Inflammatory macrophage treated with lipopolysaccharide for 4 hours (primary cell): ENCODE data around the gene ATP8B1.
"Not testable (repeated sequence)": the region's sequence is repeated elsewhere in the genome, so short reads cannot be mapped to it uniquely, and the experiment has no call there.

ENCODE experiments used
- DNase-seq: peaks from one replicate; pipeline ENCODE4 v3.0.0-alpha.2; 2020

Gene ATP8B1

DNA sequence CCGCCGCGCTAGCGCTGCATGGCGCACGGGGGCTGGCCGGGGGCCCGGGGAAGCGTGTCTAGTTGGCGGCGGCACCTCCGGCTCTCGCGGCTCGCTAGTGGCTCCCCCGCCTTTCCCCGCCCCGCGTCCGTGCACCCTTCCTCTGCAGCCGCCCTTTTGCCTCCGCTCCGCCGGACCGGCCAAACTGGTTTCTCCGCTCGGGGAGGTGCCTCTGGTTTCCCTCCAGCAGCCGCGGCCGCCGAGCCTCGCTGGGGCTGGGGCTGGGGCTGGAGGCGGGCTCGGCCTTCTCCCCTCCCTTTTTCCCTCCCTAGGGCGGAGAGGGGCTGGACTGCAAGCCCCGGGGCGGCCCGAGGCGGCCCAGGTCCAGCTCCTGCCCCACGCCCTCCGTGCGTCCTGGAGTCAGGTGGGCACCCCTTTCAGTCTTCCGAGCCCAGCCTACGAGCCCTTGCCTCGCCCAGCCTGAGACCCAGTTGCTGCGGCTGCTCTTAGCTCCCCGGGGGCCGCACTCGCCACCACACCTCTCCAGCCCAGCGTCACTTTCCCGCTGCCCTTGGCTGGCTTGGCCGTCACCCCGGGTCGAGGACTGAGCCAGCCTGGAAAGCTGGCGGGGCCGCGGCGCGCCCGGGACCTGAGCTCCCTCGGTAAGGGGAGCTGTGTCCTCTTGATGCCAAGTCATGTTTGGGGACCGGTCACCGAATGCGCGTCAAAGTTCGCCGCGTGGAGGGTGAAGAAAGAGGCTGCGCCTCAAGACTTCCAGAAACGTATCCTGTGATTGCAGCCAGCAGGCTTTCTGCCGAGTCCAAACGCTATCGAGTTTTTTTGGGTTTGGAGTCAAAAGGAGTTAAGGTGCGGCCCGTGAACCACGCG, at the start of gene ATP8B1:
ATP8B1 (minus strand) TSS at position 213 of the 867 bp plus-strand sequence. CDS start 71,508 bp downstream, outside the sequence.
- DNase-seq = peak; percentile 21

DNA sequence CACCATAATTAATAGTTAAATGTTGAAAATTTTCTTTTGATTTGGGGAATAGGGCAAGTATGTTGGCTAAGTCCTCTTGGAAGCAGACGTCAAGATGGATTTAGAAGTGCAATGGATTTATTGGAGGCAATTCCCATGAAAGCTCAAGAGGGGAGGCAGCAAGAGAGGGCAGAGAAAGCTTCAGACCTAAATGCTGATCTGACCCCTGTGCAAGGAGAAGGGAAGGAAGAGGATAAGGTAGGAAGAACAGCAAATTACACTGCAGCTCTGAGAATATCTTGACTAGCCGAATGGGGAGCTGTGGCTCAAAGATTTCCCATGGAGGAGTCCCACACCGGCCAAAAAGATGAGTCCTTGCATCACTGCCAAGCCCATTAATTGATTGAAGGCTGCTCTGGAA, 46.9 kb upstream of the ATP8B1 start:
- DNase-seq = no peak

GRCh38 chr18:57848374-57848773, 45.3 kb upstream of the ATP8B1 start:
- not testable (repeated sequence) for DNase-seq

DNA sequence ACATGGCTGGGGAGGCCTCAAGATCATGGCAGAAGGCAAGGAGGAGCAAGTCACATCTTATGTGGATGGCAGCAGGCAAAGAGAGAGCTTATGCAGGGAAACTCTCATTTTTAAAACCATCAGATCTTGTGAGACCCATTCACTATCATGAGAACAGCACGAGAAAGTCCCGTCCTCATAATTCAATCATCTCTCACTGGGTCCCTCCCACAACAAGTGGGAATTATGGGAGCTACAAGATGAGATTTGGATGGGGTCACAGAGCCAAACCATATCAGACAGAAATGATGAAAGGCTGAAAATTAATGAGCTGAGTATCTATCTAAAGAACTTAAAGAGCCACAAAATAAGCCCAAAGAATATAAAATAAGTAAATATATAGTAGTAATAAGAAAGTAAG, 44.3 kb upstream of the ATP8B1 start:
- not testable (repeated sequence) for DNase-seq

DNA sequence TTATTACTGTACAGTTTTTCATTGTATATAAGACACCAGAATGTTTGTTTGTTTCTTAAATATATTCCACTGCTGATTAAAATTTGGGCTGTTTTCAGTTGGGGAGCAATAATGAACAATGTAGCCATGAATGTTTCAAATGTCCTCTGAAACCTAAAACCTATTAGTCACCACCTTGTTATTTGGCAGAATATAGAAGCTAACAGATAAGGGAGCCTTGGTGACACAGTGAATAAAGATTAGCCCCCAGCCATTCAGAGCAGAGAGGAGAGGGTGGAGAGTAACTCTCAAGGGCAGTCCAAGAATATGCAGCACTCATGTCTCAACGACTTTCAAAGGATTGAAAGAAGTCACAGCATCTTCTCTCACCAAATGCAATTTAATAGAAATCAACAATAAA, 43.1 kb upstream of the ATP8B1 start:
- no peak for DNase-seq

- DNase-seq = no peak
These were observed 42.5 kb upstream of the ATP8B1 start for GRCh38 chr18:57845605-57846074.

DNA sequence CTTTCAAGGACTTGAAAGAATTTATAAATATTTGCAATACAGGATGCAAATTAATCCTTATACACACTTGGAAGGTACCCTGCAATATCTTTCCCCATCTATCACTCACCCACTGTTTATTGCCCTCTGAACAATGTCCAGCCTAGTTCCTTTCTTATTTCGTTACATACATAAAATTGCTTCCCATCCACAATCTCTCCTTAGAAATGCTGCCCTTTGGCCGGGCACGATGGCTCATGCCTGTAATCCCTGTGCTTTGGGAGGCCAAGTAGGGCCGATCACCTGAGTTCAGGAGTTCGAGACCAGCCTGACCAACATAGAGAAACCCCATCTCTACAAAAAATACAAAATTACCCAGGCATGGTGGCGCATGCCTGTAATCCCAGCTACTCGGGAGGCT, 41.2 kb upstream of the ATP8B1 start:
- no peak for DNase-seq

DNA sequence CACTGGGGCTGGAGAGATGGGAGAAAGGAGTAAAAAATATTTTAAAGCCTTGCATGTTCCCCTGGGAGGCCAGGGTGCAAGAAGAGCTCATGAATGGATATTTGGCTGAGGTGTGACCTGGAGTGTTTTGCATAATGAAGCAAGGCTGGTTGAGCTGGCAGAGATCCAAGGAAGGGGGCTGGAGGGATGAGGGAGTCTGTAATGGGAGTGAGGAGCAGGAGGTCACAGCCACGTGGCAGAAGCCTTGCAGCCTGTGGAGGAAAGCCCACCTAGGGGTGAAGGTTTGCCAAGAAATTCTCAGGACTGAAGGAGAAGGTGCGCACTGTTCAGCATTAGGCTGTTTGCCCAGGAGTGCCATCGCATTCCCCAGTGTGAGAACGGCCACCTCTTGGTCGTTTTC, 40.3 kb upstream of the ATP8B1 start:
- DNase-seq = no peak

- DNase-seq = no peak
These were observed 38.5 kb upstream of the ATP8B1 start for GRCh38 chr18:57841568-57841967.

DNA sequence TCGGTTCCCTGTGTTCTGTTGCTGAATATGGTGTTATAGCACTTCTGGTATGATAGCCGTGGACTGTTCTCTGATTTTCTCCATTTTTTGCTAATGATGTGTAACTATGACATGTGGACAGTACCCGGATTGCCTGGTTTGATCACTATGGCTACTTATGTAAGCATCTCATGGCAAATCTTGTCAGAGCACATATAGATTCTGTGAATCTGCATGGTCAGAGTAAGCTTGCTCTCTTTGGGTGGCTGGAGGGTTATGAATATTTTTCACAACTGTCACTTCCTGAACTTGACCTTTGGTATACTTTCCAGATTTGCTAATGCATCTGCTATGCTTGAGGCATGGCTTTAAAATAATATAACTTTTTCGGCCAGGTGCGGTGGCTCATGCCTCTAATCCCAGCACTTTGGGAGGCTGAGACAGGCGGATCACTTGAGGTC, 36.8 kb upstream of the ATP8B1 start:
- DNase-seq = no peak

DNA sequence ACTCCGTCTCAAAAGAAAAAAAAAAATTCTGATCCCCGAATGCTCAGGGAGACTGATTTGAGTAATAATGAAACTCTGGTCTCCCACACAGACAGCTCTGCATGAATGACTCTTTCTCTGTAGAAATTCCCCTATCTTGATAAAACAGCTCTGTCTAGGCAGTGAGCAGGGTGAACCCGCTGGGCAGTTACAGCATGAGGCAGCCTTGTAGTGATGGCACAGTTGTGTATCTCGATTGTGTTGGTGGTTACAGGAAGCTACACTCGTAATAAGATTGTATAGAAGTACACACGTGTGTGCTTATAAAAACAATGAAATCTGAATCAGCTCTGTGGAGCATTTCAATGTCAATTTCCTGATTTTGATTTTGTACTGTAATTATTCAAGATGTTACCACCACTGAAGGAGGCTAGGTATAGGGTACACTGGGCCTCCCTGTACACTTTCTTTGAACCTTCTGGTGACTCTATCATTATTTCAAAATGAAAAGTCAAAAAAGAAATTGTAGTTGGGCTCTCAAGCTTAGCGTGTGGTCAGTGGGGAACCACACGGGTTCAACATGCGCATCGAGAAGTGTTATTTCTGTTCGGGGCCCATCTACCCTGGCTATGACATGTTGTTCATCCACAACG, 34.9 kb upstream of the ATP8B1 start:
- peak; percentile 77 for DNase-seq

- DNase-seq = no peak
These were observed 33.4 kb upstream of the ATP8B1 start for GRCh38 chr18:57836557-57836956.

- DNase-seq = no peak
These were observed 32.8 kb upstream of the ATP8B1 start for GRCh38 chr18:57835904-57836303.

DNA sequence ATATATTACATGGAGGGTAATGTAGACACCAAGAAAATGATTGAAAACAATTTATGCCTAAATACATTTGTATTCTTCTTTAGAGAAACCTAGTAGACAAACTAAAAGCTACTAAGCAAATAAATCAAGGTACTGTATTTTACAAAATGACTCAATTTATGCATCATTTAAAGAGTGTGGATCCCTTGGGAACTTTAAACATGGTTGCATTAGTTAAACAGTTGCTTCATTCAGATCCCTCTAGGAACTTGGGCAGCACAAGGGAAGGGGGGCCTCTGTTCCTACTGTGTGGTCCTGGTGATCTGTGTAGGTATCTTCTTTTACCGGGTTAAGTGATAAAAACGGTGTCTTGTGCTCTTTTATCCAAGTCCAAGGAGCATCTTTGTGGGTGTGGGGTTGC, 31.5 kb upstream of the ATP8B1 start:
- no peak for DNase-seq

DNA sequence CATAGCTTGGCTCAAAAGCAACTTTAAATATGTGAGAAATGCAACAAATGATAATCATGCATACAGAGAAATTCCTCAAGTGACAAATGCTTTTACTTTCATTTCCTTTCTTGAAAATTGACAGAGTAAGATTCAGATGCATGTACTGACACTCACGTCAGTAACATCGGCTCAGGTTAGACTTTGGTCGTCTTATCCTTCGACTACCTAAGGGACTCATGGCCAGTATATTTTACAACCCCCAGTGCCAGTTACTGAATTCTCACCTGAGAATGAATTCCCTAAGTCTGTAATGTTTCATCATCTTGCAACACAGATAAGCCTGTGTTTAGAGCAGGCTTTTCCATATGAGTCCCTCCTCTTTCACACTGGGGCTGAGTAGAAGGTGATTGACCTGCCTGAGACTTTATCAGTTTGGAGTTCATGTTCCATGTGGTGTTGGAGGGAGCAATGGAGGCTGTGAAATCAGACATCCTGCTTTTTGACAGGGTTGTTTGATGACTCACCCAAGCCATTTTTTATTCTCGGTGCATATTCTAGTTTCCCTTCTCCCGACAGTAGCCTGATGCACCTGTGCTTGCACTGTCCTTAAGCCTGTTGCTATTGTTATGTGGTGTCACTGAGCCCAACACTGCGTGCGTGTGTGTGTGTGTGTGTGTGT, 30.5 kb upstream of the ATP8B1 start:
- DNase-seq = peak; percentile 70

GRCh38 chr18:57832730-57833129, 29.6 kb upstream of the ATP8B1 start:
- DNase-seq = no peak

DNA sequence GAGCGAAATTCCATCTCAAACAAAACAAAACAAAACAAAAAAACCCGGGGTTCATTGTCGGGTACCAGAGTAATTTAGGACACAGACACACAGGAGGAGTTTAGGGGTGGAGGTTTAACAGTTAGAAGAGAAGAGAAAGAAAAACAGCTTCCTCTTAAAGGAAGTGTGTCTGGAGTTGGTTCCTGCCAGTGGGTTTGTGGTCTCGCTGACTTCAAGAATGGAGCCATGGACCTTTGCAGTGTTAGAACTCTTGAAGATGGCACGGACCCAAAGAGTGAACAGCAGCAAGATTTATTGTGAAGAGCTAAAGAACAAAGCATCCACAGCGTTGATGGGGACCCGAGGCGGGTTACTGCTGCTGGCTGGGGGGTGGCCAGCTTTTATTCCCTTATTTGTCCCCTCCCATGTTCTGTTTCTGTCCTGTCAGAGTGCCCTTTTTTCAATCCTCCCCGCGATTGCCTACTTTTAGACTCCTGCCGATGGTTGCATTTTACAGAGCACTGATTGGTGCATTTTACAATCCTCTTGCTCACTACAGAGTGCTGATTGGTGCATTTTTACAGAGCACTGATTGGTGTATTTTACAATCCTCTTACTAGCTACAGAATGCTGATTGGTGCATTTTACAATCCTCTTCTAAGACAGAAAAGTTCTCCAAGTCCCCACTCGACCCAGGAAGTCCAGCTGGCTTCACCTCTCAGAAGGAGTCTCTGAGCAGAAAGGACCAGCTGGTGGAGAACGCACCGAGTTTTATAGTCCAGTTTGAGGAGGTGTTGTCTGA, 28.7 kb upstream of the ATP8B1 start:
- DNase-seq = peak; percentile 18

GRCh38 chr18:57827646-57828045, 24.5 kb upstream of the ATP8B1 start:
- DNase-seq = no peak

- no peak for DNase-seq
These were observed 23.1 kb upstream of the ATP8B1 start for GRCh38 chr18:57826252-57826651.

GRCh38 chr18:57820583-57820982, 17.5 kb upstream of the ATP8B1 start:
- DNase-seq = not testable (repeated sequence)

DNA sequence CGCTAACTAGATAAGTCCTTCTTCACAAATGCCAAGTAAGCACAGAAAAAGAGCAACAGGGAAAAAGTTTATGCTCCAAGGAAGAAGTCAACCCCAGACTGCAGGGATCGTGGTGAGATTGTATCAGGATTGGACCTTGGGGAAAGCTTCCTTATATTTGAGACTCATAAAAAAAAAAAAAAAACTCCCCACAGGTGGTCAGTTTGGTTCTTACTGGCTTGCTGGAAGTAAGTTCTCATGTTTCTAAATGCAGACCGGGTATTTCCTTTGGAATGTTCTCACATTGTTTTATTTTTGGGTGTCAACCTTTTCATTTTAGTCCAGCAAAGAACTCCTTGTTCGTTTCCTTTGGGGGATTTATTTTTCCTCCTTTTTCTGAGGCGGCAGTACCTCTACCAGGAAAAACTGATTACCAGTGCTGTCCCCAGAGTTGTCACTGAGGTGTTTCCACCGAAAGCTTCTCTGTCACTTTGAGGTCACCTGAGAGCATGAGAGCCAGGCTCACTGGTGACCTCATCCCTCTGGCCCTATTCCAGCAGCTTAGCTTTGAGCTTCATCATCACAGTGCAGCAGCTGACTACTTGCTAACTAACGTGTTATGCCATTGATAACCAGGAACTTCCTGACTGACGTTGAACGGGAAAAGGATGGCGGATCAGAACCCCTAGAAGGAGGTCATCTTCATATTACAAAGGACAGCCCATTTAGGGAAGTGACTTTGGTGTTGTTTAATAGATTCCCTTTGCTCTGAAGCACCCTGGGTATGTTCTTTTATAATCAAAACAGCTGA, 16.8 kb upstream of the ATP8B1 start:
- peak; percentile 73 for DNase-seq

DNA sequence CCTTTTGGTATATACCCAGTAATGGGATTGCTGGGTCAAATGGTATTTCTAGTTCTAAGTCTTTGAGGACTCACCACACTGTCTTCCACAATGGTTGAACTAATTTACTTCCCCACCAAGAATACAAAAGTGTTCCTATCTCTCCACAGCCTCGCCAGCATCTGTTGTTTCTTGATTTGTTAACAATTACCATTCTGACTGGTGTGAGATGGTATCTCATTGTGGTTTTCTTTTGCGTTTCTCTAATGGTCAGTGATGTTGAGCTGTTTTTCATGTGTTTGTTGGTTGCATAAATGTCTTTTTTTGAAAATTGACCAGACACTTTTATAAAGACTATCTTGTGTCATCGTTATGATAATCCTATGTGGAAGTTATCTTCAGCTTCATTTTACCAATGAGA, 16.0 kb upstream of the ATP8B1 start:
- DNase-seq = no peak
